SK-N-SH treated with all-trans-retinoic acid at 6 μM for 48 hours (cell line): Measurements from ENCODE around the gene SRGAP1.

Source experiments
- ARNTL ChIP-seq: fragments of 450-650 bp; formaldehyde crosslinking; IDR thresholded peaks from 2 replicates; pipeline ENCODE4 v1.5.0; 2020; ENCODE audit warnings: low read depth, mild to moderate bottlenecking, moderate library complexity, borderline replicate concordance
- BACH2 ChIP-seq: fragments of 250-450 bp; sonication (Bioruptor Pico); IDR thresholded peaks from 2 replicates; pipeline ENCODE4 v1.9.0; 2021; ENCODE audit warnings: mild to moderate bottlenecking, borderline replicate concordance
- CSRNP3 ChIP-seq: fragments of 250-450 bp; sonication (Bioruptor Pico); IDR thresholded peaks from 2 replicates; pipeline ENCODE4 v1.5.1; 2021; ENCODE audit warnings: mild to moderate bottlenecking, moderate library complexity
- PATZ1 ChIP-seq: fragments of 250-450 bp; sonication (Bioruptor Pico); IDR thresholded peaks from 2 replicates; pipeline ENCODE4 v1.8.0; 2020; ENCODE audit warnings: mild to moderate bottlenecking, moderate library complexity, borderline replicate concordance
- POU6F1 ChIP-seq: fragments of 250-450 bp; sonication (Bioruptor Pico); IDR thresholded peaks from 2 replicates; pipeline ENCODE4 v1.8.0; 2021; ENCODE audit warnings: low read depth, mild to moderate bottlenecking, moderate library complexity, borderline replicate concordance
- RARB ChIP-seq: fragments of 250-450 bp; sonication (Bioruptor Pico); IDR thresholded peaks from 2 replicates; pipeline ENCODE4 v1.8.0; 2021; ENCODE audit warnings: mild to moderate bottlenecking, moderate library complexity
- SNAI2 ChIP-seq: fragments of 250-450 bp; sonication (Bioruptor Pico); IDR thresholded peaks from 2 replicates; pipeline ENCODE4 v1.5.0; 2020; ENCODE audit warnings: mild to moderate bottlenecking, moderate library complexity
- TCF4 ChIP-seq: fragments of 250-450 bp; sonication (Bioruptor Pico); IDR thresholded peaks from 2 replicates; pipeline ENCODE4 v1.8.0; 2021; ENCODE audit warnings: mild to moderate bottlenecking, moderate library complexity, borderline replicate concordance
- ZC3H10 ChIP-seq: fragments of 250-450 bp; sonication (Bioruptor Pico); IDR thresholded peaks from 2 replicates; pipeline ENCODE4 v1.5.1; 2021; ENCODE audit warnings: mild to moderate bottlenecking, moderate library complexity
- ZFP30 ChIP-seq: fragments of 450-650 bp; formaldehyde crosslinking; IDR thresholded peaks from 2 replicates; pipeline ENCODE4 v1.5.0; 2022; ENCODE audit warnings: mild to moderate bottlenecking, moderate library complexity
- ZNF70 ChIP-seq: fragments of 450-650 bp; formaldehyde crosslinking; IDR thresholded peaks from 2 replicates; pipeline ENCODE4 v1.5.0; 2020; ENCODE audit warnings: mild to moderate bottlenecking, moderate library complexity

GRCh38 chr12:63931703-63932102 lies 87.2 kb downstream of the SRGAP1 start:
- TF ChIP-seq POU6F1 (CRISPR knock-in tag), result no peak
- TF ChIP-seq RARB (CRISPR knock-in tag), result no peak
- no peak for TF ChIP-seq ZC3H10 (CRISPR knock-in tag)
- TF ChIP-seq CSRNP3 (CRISPR knock-in tag), result no peak
- no peak for TF ChIP-seq ZFP30 (CRISPR knock-in tag)
- TF ChIP-seq ARNTL (CRISPR knock-in tag), result no peak
- no peak for TF ChIP-seq PATZ1 (CRISPR knock-in tag)
- no peak for TF ChIP-seq TCF4 (CRISPR knock-in tag)
- TF ChIP-seq SNAI2, result no peak
- TF ChIP-seq ZNF70 (CRISPR knock-in tag), result no peak
- TF ChIP-seq BACH2 (CRISPR knock-in tag), result no peak
